NT2/D1 (cell line): ENCODE data around the gene CASK.

ENCODE experiments used
- DNase-seq: peaks from one replicate; pipeline ENCODE4 v3.0.0-alpha.2; 2011; ENCODE audit warnings: low read depth, low spot score
- H3K27me3 ChIP-seq: 2 replicates; pipeline ENCODE4 v1.6.0; 2011; ENCODE audit warnings: mild to moderate bottlenecking; ENCODE audit not compliant: insufficient read length, insufficient read depth
- H3K36me3 ChIP-seq: 2 replicates; pipeline ENCODE4 v1.6.1; 2011; ENCODE audit warnings: mild to moderate bottlenecking, low read length, mixed read lengths; ENCODE audit not compliant: insufficient read depth, insufficient read length
- H3K4me1 ChIP-seq: 2 replicates; pipeline ENCODE4 v1.5.1; 2011; ENCODE audit not compliant: insufficient read depth, insufficient read length
- H3K4me3 ChIP-seq: 2 replicates; pipeline ENCODE4 v1.5.1; 2011; ENCODE audit warnings: low read depth; ENCODE audit not compliant: insufficient read length
- H3K9ac ChIP-seq: 2 replicates; pipeline ENCODE4 v1.6.0; 2011; ENCODE audit warnings: low read depth; ENCODE audit not compliant: insufficient read length
- H3K9me3 ChIP-seq: 2 replicates; pipeline ENCODE4 v1.5.1; 2011; ENCODE audit warnings: mild to moderate bottlenecking, low read length; ENCODE audit not compliant: insufficient read depth
- SUZ12 ChIP-seq: IDR thresholded peaks from 2 replicates; pipeline ENCODE4 v1.6.1; 2011; ENCODE audit not compliant: insufficient read length, insufficient read depth; ENCODE audit errors: extremely low read depth
- YY1 ChIP-seq: IDR thresholded peaks from 2 replicates; pipeline ENCODE4 v1.6.1; 2011; ENCODE audit not compliant: insufficient read length, insufficient read depth
- ZNF274 ChIP-seq: IDR thresholded peaks from 2 replicates; pipeline ENCODE4 v1.6.1; 2011; ENCODE audit warnings: mild to moderate bottlenecking, low read depth, low read length

The CASK gene

DNA sequence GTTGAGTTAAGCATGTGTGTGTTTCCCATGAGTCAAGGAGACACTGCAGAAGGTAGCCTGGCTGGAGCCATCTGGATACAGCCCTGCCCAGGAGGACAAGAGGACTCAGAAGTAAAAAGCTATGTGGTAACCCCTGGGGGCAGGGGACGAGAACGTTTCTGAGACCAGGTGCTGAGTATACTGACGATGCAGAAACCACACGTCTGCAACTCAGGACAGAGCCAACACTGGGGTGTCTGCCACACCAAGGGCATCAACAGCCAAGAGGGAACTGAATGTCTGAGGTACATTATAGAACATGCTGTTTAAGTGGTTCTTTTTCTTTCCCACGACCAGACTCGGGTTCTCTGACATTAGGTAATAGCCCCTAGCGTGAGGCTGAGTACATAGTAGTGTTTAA lies 328.7 kb downstream of the CASK start:
- no peak overlapping the region for H3K4me3 ChIP-seq
- DNase-seq: no peak
- H3K9ac ChIP-seq: no peak overlapping the region
- no peaks in the 10 kb centered on the region for H3K36me3 ChIP-seq
- no peak for TF ChIP-seq SUZ12
- no peak for TF ChIP-seq YY1
- no peak for TF ChIP-seq ZNF274
- no peaks in the 10 kb centered on the region for H3K4me1 ChIP-seq
- no peaks in the 10 kb centered on the region for H3K27me3 ChIP-seq
- no peaks in the 10 kb centered on the region for H3K9me3 ChIP-seq

DNA sequence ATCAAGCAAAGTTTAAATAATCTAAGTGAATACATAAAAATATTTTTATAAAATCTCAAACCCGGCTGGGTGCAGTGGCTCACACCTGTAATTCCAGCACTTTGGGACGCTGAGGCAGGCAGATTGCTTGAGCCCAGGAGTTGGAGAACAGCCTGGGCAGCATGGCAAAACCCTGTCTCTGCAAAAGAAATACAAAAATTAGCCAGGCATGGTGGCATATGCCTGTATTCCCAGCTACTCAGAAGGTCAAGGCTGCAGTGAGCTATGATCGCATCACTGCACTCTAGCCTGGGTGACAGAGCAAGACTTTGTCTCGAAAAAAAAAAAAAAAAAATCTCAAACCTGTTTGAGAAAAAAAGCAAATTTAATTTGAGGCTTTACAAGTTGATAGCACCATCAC lies 331.4 kb downstream of the CASK start:
- Histone ChIP-seq H3K9ac (no peak overlapping the region), H3K36me3 (no peaks in the 10 kb centered on the region), H3K27me3 (no peaks in the 10 kb centered on the region), H3K4me3 (no peak overlapping the region), H3K4me1 (peaks cover 3% of the 10 kb centered on the region), H3K9me3 (no peaks in the 10 kb centered on the region)
- TF ChIP-seq SUZ12: no peak
- TF ChIP-seq ZNF274: no peak
- no peak for TF ChIP-seq YY1
- no peak for DNase-seq

- no peak for TF ChIP-seq ZNF274
- no peak for TF ChIP-seq SUZ12
- TF ChIP-seq YY1: no peak
- no peaks in the 10 kb centered on the region for H3K36me3 ChIP-seq
- H3K4me3 ChIP-seq: no peak overlapping the region
- no peak for DNase-seq
- H3K4me1 ChIP-seq: peaks cover 3% of the 10 kb centered on the region
- H3K9me3 ChIP-seq: no peaks in the 10 kb centered on the region
- no peaks in the 10 kb centered on the region for H3K27me3 ChIP-seq
- H3K9ac ChIP-seq: no peak overlapping the region
Observed at GRCh38 chrX:41590641-41591040, 332.7 kb downstream of the CASK start.

DNA sequence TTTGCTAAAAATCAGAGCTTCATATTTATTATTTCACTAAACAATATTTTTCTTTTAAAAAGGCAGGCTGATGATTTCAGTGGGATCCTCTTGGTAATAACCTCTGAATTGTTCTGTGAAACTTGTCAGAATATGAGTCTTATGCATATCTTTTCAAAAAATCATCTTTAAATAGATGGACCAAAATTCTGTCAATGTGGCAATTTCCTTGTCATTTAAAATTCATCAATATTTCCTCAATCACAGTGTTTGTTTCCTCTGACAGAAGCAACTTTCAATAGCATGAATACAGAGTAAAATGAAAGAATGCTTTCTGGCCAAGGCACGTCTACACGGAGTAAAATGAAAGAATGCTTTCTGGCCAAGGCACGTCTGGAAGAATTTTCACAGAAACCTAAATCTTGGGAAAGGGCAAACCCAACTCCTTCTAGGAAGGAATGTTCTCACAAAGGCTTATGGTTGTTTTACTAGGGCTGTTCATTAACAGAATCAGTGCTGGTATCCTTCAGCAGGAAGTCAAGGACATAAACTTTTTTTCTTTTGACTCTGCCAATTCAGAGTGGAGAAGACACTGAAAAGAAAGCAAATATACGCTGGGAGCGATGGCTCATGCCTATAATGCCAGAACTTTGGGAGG lies 333.6 kb downstream of the CASK start:
- TF ChIP-seq YY1 (no peak), ZNF274 (no peak), SUZ12 (no peak)
- H3K36me3 ChIP-seq: no peaks in the 10 kb centered on the region
- no peaks in the 10 kb centered on the region for H3K9me3 ChIP-seq
- peaks cover 3% of the 10 kb centered on the region for H3K4me1 ChIP-seq
- H3K9ac ChIP-seq: no peak overlapping the region
- H3K4me3 ChIP-seq: no peak overlapping the region
- no peak for DNase-seq
- no peaks in the 10 kb centered on the region for H3K27me3 ChIP-seq

DNA sequence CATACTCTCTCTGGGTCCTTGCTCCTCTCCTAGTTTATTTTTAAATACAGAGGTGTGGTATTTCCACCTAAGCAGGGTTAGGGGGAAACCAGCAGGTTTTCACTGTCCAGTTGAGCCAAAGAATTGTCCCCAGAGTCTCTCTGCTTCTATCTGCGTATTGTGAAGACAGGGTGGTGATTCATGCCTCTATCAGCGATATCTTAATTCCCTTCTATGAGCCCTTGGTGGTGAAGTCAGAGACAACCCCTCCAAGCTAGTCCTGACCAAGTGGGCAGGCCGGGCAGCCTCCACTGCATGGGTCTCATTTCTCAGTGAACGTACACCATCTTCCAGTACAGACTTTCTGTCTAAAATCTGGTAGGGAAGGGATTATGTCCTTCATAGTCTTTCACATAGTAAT lies 335.1 kb downstream of the CASK start:
- no peaks in the 10 kb centered on the region for H3K27me3 ChIP-seq

DNA sequence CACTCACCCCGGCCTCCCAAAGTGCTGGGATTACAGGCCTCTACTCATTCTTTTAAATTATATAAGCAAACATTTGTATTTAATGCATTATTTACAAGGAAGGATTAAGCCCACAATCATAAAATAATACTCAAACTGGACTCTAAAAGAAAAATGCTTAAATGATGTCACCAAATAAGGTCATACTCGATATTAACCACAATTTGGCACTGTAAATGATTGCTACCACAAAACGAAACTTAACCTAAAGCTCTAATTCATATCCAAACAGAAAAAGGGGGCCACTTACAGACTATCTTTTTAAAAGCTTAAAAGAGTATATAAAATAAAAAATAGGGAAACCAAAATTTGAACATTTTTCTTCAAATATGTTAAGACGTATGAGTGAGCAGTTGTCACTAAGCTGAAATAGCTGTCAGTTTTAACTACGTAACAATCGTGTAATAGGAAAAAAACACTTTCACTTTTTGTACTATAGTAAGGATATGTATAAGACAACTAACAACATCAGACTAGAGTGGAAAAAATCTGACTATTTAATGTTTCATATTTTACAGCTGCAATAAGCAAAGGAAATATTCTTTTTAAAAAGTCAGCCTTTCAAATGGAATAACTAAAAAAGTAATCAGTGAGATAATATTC lies 342.8 kb downstream of the CASK start:
- no peaks in the 10 kb centered on the region for H3K9me3 ChIP-seq
- no peak overlapping the region for H3K4me3 ChIP-seq
- DNase-seq: no peak
- no peaks in the 10 kb centered on the region for H3K4me1 ChIP-seq
- peaks cover 20% of the 10 kb centered on the region for H3K36me3 ChIP-seq
- H3K27me3 ChIP-seq: no peaks in the 10 kb centered on the region
- no peak overlapping the region for H3K9ac ChIP-seq
- TF ChIP-seq SUZ12: no peak
- TF ChIP-seq ZNF274: no peak
- no peak for TF ChIP-seq YY1

More for the DNA sequence above, 335.1 kb downstream of the CASK start:
- H3K9me3 ChIP-seq: no peaks in the 10 kb centered on the region
- H3K4me1 ChIP-seq: peaks cover 3% of the 10 kb centered on the region
- H3K9ac ChIP-seq: no peak overlapping the region
- H3K36me3 ChIP-seq: no peaks in the 10 kb centered on the region
- H3K4me3 ChIP-seq: no peak overlapping the region
- TF ChIP-seq YY1 (no peak), SUZ12 (no peak), ZNF274 (no peak)
- no peak for DNase-seq

GRCh38 chrX:41563876-41564275 lies 359.5 kb downstream of the CASK start:
- TF ChIP-seq ZNF274 (no peak), SUZ12 (no peak), YY1 (no peak)
- DNase-seq: no peak
- H3K27me3 ChIP-seq: no peaks in the 10 kb centered on the region

More at GRCh38 chrX:41563876-41564275, 359.5 kb downstream of the CASK start:
- Histone ChIP-seq H3K9me3 (no peaks in the 10 kb centered on the region), H3K4me3 (no peak overlapping the region), H3K9ac (no peak overlapping the region), H3K4me1 (no peaks in the 10 kb centered on the region), H3K36me3 (no peaks in the 10 kb centered on the region)
